HPDE6-E6E7 (cell line): Measurements from ENCODE around the gene RB1.
A peak's percentile ranks its signal among the peaks of the same experiment; 100 is the strongest.
"Not testable (repeated sequence)": the region's sequence is repeated elsewhere in the genome, so short reads cannot be mapped to it uniquely, and the experiment has no call there.

Experiments used
- DNase-seq: peaks from one replicate; pipeline ENCODE4 v3.0.0; 2011; ENCODE audit warnings: missing footprints; ENCODE audit errors: extremely low spot score

The RB1 gene

GRCh38 chr13:48297131-48297786, 6.3 kb upstream of the RB1 start:
- DNase-seq = no peak

- no peak for DNase-seq
Measured at GRCh38 chr13:48299591-48299990, 4.0 kb upstream of the RB1 start.

GRCh38 chr13:48302871-48303358, 636 bp upstream of the RB1 start:
- DNase-seq = no peak

GRCh38 chr13:48304143-48304876, 759 bp downstream of the RB1 start:
- peak; percentile 0 for DNase-seq

- no peak for DNase-seq
Measured at GRCh38 chr13:48311223-48311622, 7.7 kb downstream of the RB1 start.

GRCh38 chr13:48315969-48316650, 12.6 kb downstream of the RB1 start:
- no peak for DNase-seq

- no peak for DNase-seq
Measured at GRCh38 chr13:48316826-48317510, 13.4 kb downstream of the RB1 start.

- DNase-seq = no peak
Measured at GRCh38 chr13:48317511-48318376, 14.2 kb downstream of the RB1 start.

- DNase-seq = no peak
Measured at GRCh38 chr13:48318377-48318811, 14.8 kb downstream of the RB1 start.

- no peak for DNase-seq
Measured at GRCh38 chr13:48318821-48319511, 15.4 kb downstream of the RB1 start.

GRCh38 chr13:48319531-48320398, 16.2 kb downstream of the RB1 start:
- DNase-seq = no peak

- no peak for DNase-seq
Measured at GRCh38 chr13:48320399-48320790, 16.8 kb downstream of the RB1 start.

- DNase-seq = no peak
Measured at GRCh38 chr13:48320891-48321510, 17.4 kb downstream of the RB1 start.

GRCh38 chr13:48322294-48322693, 18.7 kb downstream of the RB1 start:
- DNase-seq = no peak

GRCh38 chr13:48333976-48334375, 30.4 kb downstream of the RB1 start:
- peak; percentile 1 for DNase-seq

GRCh38 chr13:48334534-48335127, 31.1 kb downstream of the RB1 start:
- no peak for DNase-seq

- not testable (repeated sequence) for DNase-seq
Measured at GRCh38 chr13:48339198-48339597, 35.6 kb downstream of the RB1 start.

GRCh38 chr13:48344264-48344663, 40.7 kb downstream of the RB1 start:
- no peak for DNase-seq

- no peak for DNase-seq
Measured at GRCh38 chr13:48346583-48346982, 43.0 kb downstream of the RB1 start.
